ENCODE results near the gene DAZAP1.

DNA sequence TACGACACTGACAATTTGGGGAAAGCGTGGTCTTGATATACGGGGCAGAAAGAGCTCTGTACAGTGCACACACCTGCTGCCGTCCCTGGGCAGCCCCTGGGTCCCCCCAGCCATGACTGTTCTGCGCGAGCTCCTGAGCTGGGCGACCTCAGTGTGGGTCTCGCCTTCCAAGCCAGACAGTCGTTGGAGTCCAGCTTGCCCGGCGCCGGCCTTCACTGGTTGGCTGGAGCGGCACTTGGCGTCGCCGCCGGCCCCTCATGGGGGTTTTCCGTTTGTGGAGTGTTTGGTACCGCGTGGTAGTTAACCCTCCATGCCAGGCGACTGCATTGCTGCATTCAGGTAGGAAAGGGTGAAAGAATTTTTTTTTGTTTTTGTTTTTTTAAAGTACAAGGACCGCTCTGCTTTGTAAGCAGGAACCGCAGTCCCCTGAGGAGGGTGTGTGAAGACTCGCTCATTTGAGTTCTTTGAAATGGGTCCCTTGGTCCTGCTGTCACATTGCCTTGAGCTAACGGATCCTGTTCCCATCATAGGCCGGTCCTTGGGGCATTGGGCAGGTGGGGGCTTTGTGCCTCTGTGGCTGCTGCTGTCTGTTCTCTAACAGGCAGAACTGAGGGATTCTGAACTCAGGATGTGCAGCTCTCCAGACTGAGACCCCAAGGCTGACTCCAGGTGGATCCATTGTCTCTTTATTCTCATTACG, 20.0 kb downstream of the DAZAP1 start:
- TF ChIP-seq, protein P1, sequence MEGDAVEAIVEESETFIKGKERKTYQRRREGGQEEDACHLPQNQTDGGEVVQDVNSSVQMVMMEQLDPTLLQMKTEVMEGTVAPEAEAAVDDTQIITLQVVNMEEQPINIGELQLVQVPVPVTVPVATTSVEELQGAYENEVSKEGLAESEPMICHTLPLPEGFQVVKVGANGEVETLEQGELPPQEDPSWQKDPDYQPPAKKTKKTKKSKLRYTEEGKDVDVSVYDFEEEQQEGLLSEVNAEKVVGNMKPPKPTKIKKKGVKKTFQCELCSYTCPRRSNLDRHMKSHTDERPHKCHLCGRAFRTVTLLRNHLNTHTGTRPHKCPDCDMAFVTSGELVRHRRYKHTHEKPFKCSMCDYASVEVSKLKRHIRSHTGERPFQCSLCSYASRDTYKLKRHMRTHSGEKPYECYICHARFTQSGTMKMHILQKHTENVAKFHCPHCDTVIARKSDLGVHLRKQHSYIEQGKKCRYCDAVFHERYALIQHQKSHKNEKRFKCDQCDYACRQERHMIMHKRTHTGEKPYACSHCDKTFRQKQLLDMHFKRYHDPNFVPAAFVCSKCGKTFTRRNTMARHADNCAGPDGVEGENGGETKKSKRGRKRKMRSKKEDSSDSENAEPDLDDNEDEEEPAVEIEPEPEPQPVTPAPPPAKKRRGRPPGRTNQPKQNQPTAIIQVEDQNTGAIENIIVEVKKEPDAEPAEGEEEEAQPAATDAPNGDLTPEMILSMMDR (IDR thresholded peaks at IDR 0.05; ENCODE audit: insufficient read depth, low read length, poor library complexity, severe bottlenecking): no peak
- TF ChIP-seq EZH2phosphoT487 (conservative IDR thresholded peaks at IDR 0.05; ENCODE audit: low read length): no peak
